Naive thymus-derived CD8-positive, alpha-beta T cell (primary cell): ENCODE measurements around the gene PPP5C. TPM values are rescaled to one million over a fixed set of nuclear protein-coding genes. Genes with fewer than 3 reads are reported as not detected.

Experiments used
- polyA plus RNA-seq, 3 donors: library from polyadenylated mRNA; unstranded; fragments of 300-500 nt; fragmentation: Illumina TruSeq; gene quantifications; one replicate each; pipeline ENCODE4 v1.2.3, GENCODE V29; 2021
- total RNA-seq, 8 experiments: library from RNA in 2 of 8; stranded (reverse) in 2 of 8; gene quantifications; one replicate each; pipeline ENCODE4 v1.2.3 and lab custom pipeline; 2021 to 2026

The PPP5C gene
- total and polyA plus RNA-seq, 5 experiments from 2014 or later, result 20.8 to 47.7 (median 35.7) TPM

Other genes with a start within 250 kb of the PPP5C start
- gene IGFL3, start 222.4 kb upstream of the PPP5C start, total RNA-seq, result not detected
- gene IGFL3, start 222.4 kb upstream of the PPP5C start, polyA plus RNA-seq, result not detected
- not detected for gene IGFL2, start 198.8 kb upstream of the PPP5C start, total RNA-seq
- not detected for gene IGFL2, start 198.8 kb upstream of the PPP5C start, polyA plus RNA-seq
- gene IGFL1, start 117.3 kb upstream of the PPP5C start, total RNA-seq, result not detected
- not detected for gene IGFL1, start 117.3 kb upstream of the PPP5C start, polyA plus RNA-seq
- not detected for gene HIF3A, start 50.0 kb upstream of the PPP5C start, total RNA-seq
- not detected for gene HIF3A, start 50.0 kb upstream of the PPP5C start, polyA plus RNA-seq
- gene CCDC8, start 66.5 kb downstream of the PPP5C start, total RNA-seq, result not detected
- gene CCDC8, start 66.5 kb downstream of the PPP5C start, polyA plus RNA-seq, result not detected
- not detected for gene PNMA8C, start 81.8 kb downstream of the PPP5C start, total RNA-seq
- gene PNMA8C, start 81.8 kb downstream of the PPP5C start, polyA plus RNA-seq, result not detected
- 1 to 10 TPM; 3.0 to 3.5 TPM for gene PNMA8A, start 124.5 kb downstream of the PPP5C start, total RNA-seq
- not detected for gene PNMA8A, start 124.5 kb downstream of the PPP5C start, polyA plus RNA-seq
- gene PNMA8B, start 148.8 kb downstream of the PPP5C start, total RNA-seq, result 1 to 10 TPM; 1.2 to 1.6 TPM
- under 1 TPM in 2 of 3 donors, not detected in 1; 0.20 to 0.91 TPM for gene PNMA8B, start 148.8 kb downstream of the PPP5C start, polyA plus RNA-seq